Measurements from ENCODE around the gene KL. TPM values are rescaled to one million over a fixed set of nuclear protein-coding genes. Genes with fewer than 3 reads are reported as not detected.

KL gene
- total RNA-seq, 1 experiment from 2014 or later = 0.52 TPM

- peaks cover 10% of the 10 kb centered on the region for H3K4me1 Mint-ChIP-seq (ENCODE audit: low read depth, unreplicated experiment)
- no peaks in the 10 kb centered on the region for H3K36me3 Mint-ChIP-seq (ENCODE audit: insufficient read depth, unreplicated experiment)
Measured at GRCh38 chr13:33045851-33046592, 29.8 kb downstream of the KL start.

GRCh38 chr13:33050161-33050560, 33.9 kb downstream of the KL start:
- H3K27ac Mint-ChIP-seq (ENCODE audit: unreplicated experiment) = no peak overlapping the region
- peaks cover 10% of the 10 kb centered on the region for H3K4me1 Mint-ChIP-seq (ENCODE audit: low read depth, unreplicated experiment)
- intact Hi-C loops (cut with micrococcal nuclease; ENCODE audit: unreplicated experiment) = no loop called here
- no peak for TF ChIP-seq CTCF (IDR thresholded peaks at IDR 0.05; ENCODE audit: unreplicated experiment)
- CTCF ChIA-PET = no interaction called here
- H3K4me3 Mint-ChIP-seq (ENCODE audit: low read depth, unreplicated experiment) = no peak overlapping the region
- H3K36me3 Mint-ChIP-seq (ENCODE audit: insufficient read depth, unreplicated experiment) = no peaks in the 10 kb centered on the region
- H3K27me3 Mint-ChIP-seq (ENCODE audit: unreplicated experiment) = no peaks in the 10 kb centered on the region
- no TSS peak for BruUV-seq (replicated peaks)
- no peak for DNase-seq
- H3K9me3 Mint-ChIP-seq (ENCODE audit: low read depth, unreplicated experiment) = no peaks in the 10 kb centered on the region

More at GRCh38 chr13:33045851-33046592, 29.8 kb downstream of the KL start:
- Mint-ChIP-seq H3K4me3 (ENCODE audit: low read depth, unreplicated experiment) (no peak overlapping the region), H3K27ac (ENCODE audit: unreplicated experiment) (no peak overlapping the region), H3K27me3 (ENCODE audit: unreplicated experiment) (peaks cover 14% of the 10 kb centered on the region), H3K9me3 (ENCODE audit: low read depth, unreplicated experiment) (no peaks in the 10 kb centered on the region)
- DNase-seq = no peak
- BruUV-seq (replicated peaks) = no TSS peak
- intact Hi-C loops (cut with micrococcal nuclease; ENCODE audit: unreplicated experiment) = no loop called here
- no peak for TF ChIP-seq CTCF (IDR thresholded peaks at IDR 0.05; ENCODE audit: unreplicated experiment)
- CTCF ChIA-PET = no interaction called here

- Mint-ChIP-seq H3K4me1 (ENCODE audit: low read depth, unreplicated experiment) (no peaks in the 10 kb centered on the region), H3K27me3 (ENCODE audit: unreplicated experiment) (no peaks in the 10 kb centered on the region), H3K27ac (ENCODE audit: unreplicated experiment) (no peak overlapping the region), H3K9me3 (ENCODE audit: low read depth, unreplicated experiment) (no peaks in the 10 kb centered on the region), H3K4me3 (ENCODE audit: low read depth, unreplicated experiment) (no peak overlapping the region), H3K36me3 (ENCODE audit: insufficient read depth, unreplicated experiment) (no peaks in the 10 kb centered on the region)
- intact Hi-C loops (cut with micrococcal nuclease; ENCODE audit: unreplicated experiment) = no loop called here
- TF ChIP-seq CTCF (IDR thresholded peaks at IDR 0.05; ENCODE audit: unreplicated experiment) = no peak
- no TSS peak for BruUV-seq (replicated peaks)
- CTCF ChIA-PET = no interaction called here
- no peak for DNase-seq
Measured at GRCh38 chr13:33051632-33052031, 35.4 kb downstream of the KL start.

GRCh38 chr13:33052506-33053280, 36.5 kb downstream of the KL start:
- CTCF ChIA-PET = no interaction called here
- Mint-ChIP-seq H3K27me3 (ENCODE audit: unreplicated experiment) (no peaks in the 10 kb centered on the region), H3K9me3 (ENCODE audit: low read depth, unreplicated experiment) (no peaks in the 10 kb centered on the region), H3K4me1 (ENCODE audit: low read depth, unreplicated experiment) (no peaks in the 10 kb centered on the region), H3K36me3 (ENCODE audit: insufficient read depth, unreplicated experiment) (no peaks in the 10 kb centered on the region), H3K27ac (ENCODE audit: unreplicated experiment) (no peak overlapping the region), H3K4me3 (ENCODE audit: low read depth, unreplicated experiment) (no peak overlapping the region)
- intact Hi-C loops (cut with micrococcal nuclease; ENCODE audit: unreplicated experiment) = no loop called here
- TF ChIP-seq CTCF (IDR thresholded peaks at IDR 0.05; ENCODE audit: unreplicated experiment) = no peak
- BruUV-seq (replicated peaks) = no TSS peak
- no peak for DNase-seq
